GM19193 (cell line): ENCODE measurements around the gene PER2.

Experiments
- POLR2A ChIP-seq: IDR thresholded peaks from 4 replicates; pipeline ENCODE4 v1.6.1; 2011; ENCODE audit not compliant: insufficient read depth, insufficient read length; ENCODE audit errors: extremely low read depth

Gene PER2

GRCh38 chr2:238236571-238236970 is 51.8 kb downstream of the PER2 start:
- TF ChIP-seq POLR2A: no peak

DNA sequence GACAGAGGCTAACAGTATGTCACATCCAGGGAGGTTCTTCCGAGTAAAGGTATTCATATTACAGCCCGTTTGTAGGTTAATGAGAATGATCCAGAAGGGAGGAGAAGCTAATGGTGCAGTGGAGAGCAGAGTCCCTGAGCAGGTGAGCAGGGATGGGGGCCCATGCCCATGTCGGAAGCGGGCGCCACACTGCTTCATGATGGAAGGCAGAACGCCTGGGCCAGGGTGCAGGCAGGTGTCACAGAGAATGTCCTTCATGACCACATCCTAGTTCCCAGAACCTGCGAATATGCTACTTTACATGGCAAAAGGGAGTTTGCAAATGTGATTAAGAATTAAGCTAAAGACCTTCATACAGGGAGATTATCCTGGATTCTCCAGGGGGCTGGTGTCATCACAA is 52.6 kb downstream of the PER2 start:
- TF ChIP-seq POLR2A: no peak

DNA sequence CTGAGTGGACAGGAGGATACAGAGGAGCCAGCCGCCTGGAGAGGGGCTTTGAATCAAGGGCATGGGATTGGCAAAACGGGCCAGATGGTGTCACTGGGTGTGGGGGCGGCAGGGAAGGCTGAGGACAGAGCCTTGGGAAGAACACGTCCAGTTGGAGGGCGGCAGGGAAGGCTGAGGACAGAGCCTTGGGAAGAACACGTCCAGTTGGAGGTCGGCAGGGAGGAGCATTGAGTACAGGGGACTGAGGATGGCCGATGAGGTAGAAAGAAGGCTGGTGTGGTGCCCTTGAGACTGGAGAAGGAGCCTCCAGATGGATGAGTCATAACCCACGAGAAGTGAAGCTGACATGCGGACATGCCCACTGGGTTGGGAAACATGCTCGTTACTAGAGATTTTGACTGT is 53.1 kb downstream of the PER2 start:
- TF ChIP-seq POLR2A: no peak

DNA sequence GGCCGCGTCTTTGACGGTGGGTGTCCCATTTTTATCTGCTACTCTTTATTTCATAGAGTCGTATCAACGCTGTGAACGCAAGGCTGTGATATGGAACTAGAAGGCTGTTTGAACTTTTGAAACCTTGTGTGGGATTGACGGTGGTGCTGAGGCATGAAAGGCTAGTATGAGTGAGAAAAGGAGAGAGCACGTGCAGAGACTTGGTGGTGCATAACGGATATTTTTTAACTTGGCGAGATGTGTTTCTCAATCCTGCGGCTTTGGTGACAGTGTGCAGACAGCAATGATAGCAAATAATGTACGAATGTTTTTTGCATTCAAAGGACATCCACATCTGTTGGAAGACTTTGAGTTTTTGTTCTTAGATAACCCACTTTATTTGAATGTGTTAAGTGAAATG is 54.8 kb downstream of the PER2 start:
- TF ChIP-seq POLR2A: no peak

DNA sequence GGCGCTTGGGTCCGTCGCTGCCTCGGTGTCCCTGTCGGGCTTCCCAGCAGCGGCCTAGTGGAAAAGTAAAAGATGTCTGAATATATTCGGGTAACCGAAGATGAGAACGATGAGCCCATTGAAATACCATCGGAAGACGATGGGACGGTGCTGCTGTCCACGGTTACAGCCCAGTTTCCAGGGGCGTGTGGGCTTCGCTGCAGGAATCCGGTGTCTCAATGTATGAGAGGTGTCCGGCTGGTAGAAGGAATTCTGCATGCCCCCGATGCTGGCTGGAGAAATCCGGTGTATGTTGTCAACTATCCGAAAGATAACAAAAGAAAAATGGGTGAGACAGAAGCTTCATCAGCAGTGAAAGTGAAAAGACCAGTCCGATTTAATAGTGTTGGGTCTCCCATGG is 56.6 kb downstream of the PER2 start:
- no peak for TF ChIP-seq POLR2A

GRCh38 chr2:238231251-238231793 is 57.1 kb downstream of the PER2 start:
- TF ChIP-seq POLR2A: peak; percentile 34

- TF ChIP-seq POLR2A: no peak
These were observed 57.7 kb downstream of the PER2 start for GRCh38 chr2:238230699-238231098.

GRCh38 chr2:238228700-238229099 is 59.7 kb downstream of the PER2 start:
- TF ChIP-seq POLR2A: no peak

GRCh38 chr2:238227587-238228032 is 60.8 kb downstream of the PER2 start:
- no peak for TF ChIP-seq POLR2A

DNA sequence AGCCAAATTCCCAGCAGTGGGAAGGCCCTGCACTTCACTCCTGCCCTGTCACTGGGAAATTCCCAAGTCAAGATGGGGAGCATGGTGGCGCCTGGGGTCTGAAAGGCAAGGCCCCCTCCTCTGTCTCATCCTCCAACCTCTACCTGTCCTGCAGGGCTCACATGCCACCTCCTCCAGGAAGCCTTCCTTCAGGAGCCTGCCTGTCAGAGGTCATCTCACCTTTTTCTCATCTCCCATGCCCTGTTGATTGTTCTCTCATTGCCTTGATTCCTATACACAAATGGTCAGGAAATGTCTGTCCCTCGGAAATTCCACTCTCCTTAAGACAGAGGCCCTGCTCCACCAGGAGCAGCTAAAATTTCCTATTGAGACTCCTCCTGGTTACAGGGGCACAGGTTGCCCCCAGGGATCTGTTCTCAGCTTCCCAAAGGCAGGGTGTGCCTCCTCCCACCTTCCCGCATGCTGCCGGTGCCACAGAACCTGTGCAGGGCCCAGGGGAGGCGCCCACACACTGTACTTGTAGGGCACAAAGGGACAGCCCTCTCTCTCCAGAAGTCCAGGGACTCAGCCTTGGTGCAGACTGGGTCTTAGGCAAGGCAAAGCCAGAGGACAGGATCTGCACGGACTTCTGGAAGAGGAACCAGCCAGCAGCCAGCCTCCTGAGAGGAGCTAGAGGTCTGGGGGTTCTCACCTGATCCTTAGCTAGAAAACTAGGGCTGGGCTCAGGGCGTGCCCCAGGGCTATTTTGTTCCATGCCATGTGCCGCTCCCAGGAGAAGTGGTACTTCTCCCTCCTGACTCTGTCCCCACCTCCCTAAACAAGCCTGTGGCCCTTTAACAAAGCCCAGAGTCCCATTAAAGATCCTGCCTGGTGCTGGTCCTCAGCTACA is 61.5 kb downstream of the PER2 start:
- no peak for TF ChIP-seq POLR2A

DNA sequence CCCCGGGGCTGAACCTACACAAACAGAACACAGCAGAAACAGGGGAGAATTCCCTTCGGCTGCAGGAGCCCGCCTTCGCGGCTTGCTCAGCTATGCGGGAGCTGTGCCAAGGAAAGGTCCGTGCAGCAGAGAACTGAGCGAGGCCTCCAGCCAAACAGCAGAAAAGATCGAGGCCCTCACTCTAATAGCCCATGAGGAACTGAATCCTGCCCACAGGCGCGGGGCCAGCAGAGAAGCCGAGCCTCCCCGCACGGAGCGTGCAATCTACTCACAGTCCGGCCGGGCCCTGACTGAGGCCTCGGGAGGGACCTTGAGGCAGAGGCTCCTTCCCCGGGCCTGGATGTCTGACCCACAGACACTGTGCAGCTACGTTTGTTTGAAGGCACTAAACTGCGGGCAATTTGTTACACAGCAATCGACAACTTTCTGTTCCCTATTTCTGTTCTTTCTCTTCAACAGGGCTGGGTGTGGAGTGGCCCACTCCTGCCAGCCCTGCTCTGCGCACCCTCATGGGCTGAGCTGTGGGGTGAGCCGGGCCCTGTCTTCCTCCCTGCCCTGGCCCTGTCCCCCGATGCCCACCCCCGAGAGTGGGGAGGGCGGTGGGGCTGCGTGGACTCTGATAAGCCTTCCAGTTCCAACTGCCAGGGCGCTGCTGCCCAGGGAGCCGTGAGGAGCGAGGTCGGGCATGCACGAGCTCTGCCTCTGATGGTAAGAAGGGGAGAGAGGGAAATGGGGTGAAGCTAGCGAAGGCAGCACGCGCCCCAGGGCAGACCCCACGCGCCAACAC is 62.3 kb downstream of the PER2 start:
- no peak for TF ChIP-seq POLR2A

- no peak for TF ChIP-seq POLR2A
These were observed 63.3 kb downstream of the PER2 start for GRCh38 chr2:238225121-238225520.

- TF ChIP-seq POLR2A: no peak
These were observed 63.9 kb downstream of the PER2 start for GRCh38 chr2:238224356-238225035.

DNA sequence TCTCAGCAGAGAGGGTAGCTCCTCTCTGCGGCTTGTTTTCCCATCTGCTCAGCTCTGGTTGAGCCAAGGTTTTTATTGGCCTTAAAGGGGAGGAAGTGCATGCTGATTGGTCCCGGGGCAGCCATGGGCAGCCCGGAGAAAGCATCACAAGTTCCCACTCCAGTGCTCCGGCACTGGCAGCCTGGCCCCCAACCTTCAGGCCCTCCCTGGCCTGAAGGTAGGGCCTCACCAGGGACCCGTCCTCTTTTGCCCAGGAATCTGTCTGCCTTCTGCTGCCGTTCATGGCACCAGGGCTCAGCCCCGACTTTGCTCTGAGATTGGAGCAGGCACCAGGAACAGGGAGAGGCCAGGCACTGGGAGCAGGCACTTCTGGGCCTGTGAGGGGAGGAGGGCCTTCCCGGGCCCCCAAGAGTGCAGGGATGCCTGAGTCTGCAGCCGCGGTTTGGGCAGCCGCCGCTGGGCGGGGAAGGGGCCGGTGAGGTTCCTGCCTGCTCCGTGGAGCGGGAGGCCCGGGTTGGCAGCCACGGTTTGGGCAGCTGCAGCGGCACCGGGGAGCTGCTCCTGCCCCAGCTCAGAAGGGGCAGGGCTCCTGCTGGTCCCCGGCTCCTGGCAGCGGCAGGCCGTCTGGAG is 67.4 kb downstream of the PER2 start:
- no peak for TF ChIP-seq POLR2A

DNA sequence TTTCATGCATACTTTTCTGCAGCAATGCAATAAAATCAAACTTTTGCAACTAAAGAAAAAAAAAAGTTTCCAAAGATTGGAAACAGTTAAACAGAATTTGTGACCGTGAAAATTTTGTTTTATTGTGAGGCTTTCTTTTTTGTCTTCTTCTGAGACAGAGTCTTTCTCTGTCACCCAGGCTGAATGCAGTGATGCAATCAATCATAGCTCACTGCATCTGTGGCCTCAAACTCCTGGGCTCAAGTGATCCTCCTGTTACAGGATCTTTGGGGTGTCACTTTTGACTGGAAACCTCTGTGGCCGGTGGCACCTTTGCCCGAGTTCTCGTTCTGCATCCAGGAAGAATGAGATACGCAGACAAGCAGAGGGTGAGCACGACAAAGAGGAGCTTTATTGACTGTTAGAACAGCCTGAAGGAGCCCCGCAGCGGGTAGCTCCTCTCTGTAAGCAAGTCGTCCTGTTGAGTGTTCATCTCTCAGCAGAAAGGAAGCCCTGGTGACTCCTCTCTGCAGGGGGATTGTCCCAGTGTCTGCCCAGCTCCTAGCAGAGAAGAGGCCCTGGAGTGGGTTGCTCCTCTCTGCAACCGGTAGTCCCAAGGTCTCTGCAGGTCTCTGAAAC is 68.0 kb downstream of the PER2 start:
- TF ChIP-seq POLR2A: no peak

GRCh38 chr2:238216651-238217184 is 71.7 kb downstream of the PER2 start:
- no peak for TF ChIP-seq POLR2A
